PC-3 (cell line): Measurements from ENCODE around the gene SSR2. TPM values are rescaled to one million over a fixed set of nuclear protein-coding genes. Genes with fewer than 3 reads are reported as not detected.

Source experiments
- ATAC-seq: fragments of 200-7000 bp; cut with Tn5 transposase; 2 replicates; pipeline ENCODE4 v1.9.1; 2020; ENCODE audit warnings: mild to moderate bottlenecking, moderate library complexity
- BruUV-seq: library from RNA; stranded (reverse); fragments of 400-500 nt; replicated peaks from 2 replicates; lab custom pipeline; 2021; lab: Mats Ljungman, UMichigan
- CTCF ChIA-PET: fragments of 300-600 bp; sonication (Branson Sonifier 250); formaldehyde crosslinking; loops from one replicate; lab custom pipeline; 2022; ENCODE audit warnings: antibody characterized with exemption; lab: Charles Lee
- POLR2A ChIA-PET: fragments of 300-600 bp; sonication (Branson Sonifier 250); formaldehyde crosslinking; loops from one replicate; lab custom pipeline; 2022; ENCODE audit warnings: antibody characterized with exemption; ENCODE audit not compliant: unreplicated experiment; lab: Charles Lee
- DNase-seq: peaks from one replicate; pipeline ENCODE4 v3.0.0-alpha.2; 2015
- H2AFZ ChIP-seq: fragments of 300-600 bp; sonication (generic); 2 replicates; pipeline ENCODE4 v1.6.0; 2016; ENCODE audit warnings: antibody characterized with exemption, low read length
- H3F3A ChIP-seq: fragments of 300-600 bp; sonication (generic); one replicate; pipeline ENCODE4 v1.6.0; 2017; ENCODE audit warnings: antibody characterized with exemption, low read length, control low read depth, mild to moderate bottlenecking; ENCODE audit not compliant: unreplicated experiment
- H3K27ac ChIP-seq: fragments of 300-600 bp; sonication (generic); 2 replicates; pipeline ENCODE4 v1.5.1; 2016; ENCODE audit warnings: mild to moderate bottlenecking, low read length
- H3K27me3 ChIP-seq: fragments of 300-600 bp; sonication (generic); 2 replicates; pipeline ENCODE4 v1.6.1; 2016; ENCODE audit warnings: low read length, mixed read lengths
- H3K36me3 ChIP-seq: fragments of 300-600 bp; sonication (generic); 2 replicates; pipeline ENCODE4 v1.6.1; 2016; ENCODE audit warnings: low read depth, mixed run types, low read length, mixed read lengths
- H3K4me1 ChIP-seq: fragments of 300-600 bp; sonication (generic); 2 replicates; pipeline ENCODE4 v1.5.1; 2016; ENCODE audit warnings: low read length; ENCODE audit not compliant: insufficient read depth
- H3K4me2 ChIP-seq: fragments of 300-600 bp; sonication (generic); 2 replicates; pipeline ENCODE4 v1.6.0; 2016; ENCODE audit warnings: low read length
- H3K4me3 ChIP-seq: fragments of 300-600 bp; sonication (generic); 2 replicates; pipeline ENCODE4 v1.5.1; 2016; ENCODE audit warnings: mild to moderate bottlenecking, low read length, mixed read lengths
- H3K79me2 ChIP-seq: fragments of 300-600 bp; sonication (generic); 2 replicates; pipeline ENCODE4 v1.6.1; 2017; ENCODE audit warnings: low read length, mixed read lengths
- H3K9ac ChIP-seq: fragments of 300-600 bp; sonication (generic); 2 replicates; pipeline ENCODE4 v1.6.0; 2016; ENCODE audit warnings: mild to moderate bottlenecking, low read length
- H3K9me2 ChIP-seq: fragments of 300-600 bp; sonication (generic); replicated peaks from 2 replicates; pipeline ENCODE4 v1.6.1; 2016; ENCODE audit warnings: mixed run types, low read length, mixed read lengths
- H3K9me3 ChIP-seq: fragments of 300-600 bp; sonication (generic); 2 replicates; pipeline ENCODE4 v1.6.1; 2016; ENCODE audit warnings: low read length, mixed read lengths
- H4K20me1 ChIP-seq: fragments of 300-600 bp; sonication (generic); 2 replicates; pipeline ENCODE4 v1.6.1; 2016; ENCODE audit warnings: low read length, mixed read lengths
- EZH2 ChIP-seq: fragments of 300-600 bp; sonication (generic); IDR thresholded peaks from one replicate; pipeline ENCODE4 v1.6.1; 2017; ENCODE audit warnings: antibody characterized with exemption, mild to moderate bottlenecking, low read length; ENCODE audit not compliant: unreplicated experiment
- EZH2phosphoT487 ChIP-seq: fragments of 300-600 bp; sonication (generic); IDR thresholded peaks from 2 replicates; pipeline ENCODE4 v1.6.1; 2018; ENCODE audit warnings: mild to moderate bottlenecking, antibody characterized with exemption, low read length, borderline replicate concordance
- intact Hi-C: fragments of 100-400 bp; cut with micrococcal nuclease; formaldehyde crosslinking; loops from 2 replicates; pipeline ENCODE4 v1.9.0; 2023
- total RNA-seq: library from RNA; depleted of rRNA; stranded (reverse); fragments of >200 nt; gene quantifications from 2 replicates; pipeline ENCODE4 v1.2.3, GENCODE V29; 2014
- TF ChIP-seq, protein P1 (sequence below): fragments of 300-600 bp; sonication (generic); conservative IDR thresholded peaks from 2 replicates; pipeline ENCODE4 v1.5.1; 2017; ENCODE audit warnings: antibody characterized with exemption, low read depth, mild to moderate bottlenecking, low read length

SSR2 gene
- total RNA-seq, 1 experiment from 2014 or later = 293 TPM

DNA sequence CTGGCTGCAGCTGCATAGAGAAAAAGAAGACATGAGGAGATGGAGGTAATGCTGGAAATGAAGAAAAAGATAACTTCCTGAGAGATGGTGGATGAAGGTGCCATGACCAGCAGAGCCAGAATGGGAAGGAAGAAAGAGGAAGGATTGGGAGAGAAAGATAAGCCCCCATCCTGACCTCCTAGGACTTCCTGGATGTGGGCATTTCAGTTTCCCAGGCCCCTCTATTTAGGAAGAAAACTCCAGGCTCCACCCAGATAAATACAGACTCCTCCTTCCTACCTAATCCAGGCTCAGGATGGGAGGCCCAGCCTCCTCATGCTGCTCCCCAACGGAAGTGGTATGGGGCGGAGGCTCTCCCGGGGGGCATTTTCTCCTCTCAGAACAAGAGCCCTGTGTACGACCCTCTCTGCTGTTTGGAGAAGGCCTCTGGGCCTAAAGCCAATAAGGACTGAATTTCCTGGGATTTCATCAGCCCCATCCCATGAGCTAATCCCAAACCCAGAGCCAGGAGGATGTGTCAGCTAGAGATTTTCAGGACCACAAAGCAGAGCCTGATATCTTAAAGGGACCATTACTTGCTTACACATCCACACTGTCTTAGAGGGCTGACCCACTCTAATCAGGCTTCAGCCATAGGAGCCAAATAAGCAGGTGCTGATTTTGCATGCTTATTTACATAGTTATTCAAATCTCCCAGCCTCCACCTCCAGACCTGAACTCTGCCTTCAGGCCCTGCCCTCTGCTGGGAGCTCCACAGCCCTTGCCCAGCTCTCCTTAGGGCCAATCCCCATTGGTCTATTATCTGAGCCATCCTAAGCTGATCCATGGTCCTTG lies 37.3 kb downstream of the SSR2 start:
- Histone ChIP-seq H3K27ac (peak overlapping the region; percentile 61), H3K79me2 (peaks cover 10% of the 10 kb centered on the region), H3K9ac (peak overlapping the region; percentile 24), H3K4me2 (no peak overlapping the region), H3F3A (no peaks in the 10 kb centered on the region), H3K9me2 (no peaks in the 10 kb centered on the region), H4K20me1 (no peaks in the 10 kb centered on the region), H3K27me3 (no peaks in the 10 kb centered on the region), H2AFZ (no peak overlapping the region), H3K4me1 (peaks cover 29% of the 10 kb centered on the region), H3K9me3 (no peaks in the 10 kb centered on the region), H3K36me3 (no peaks in the 10 kb centered on the region), H3K4me3 (no peak overlapping the region)
- no peak for TF ChIP-seq EZH2phosphoT487
- TF ChIP-seq, protein P1, sequence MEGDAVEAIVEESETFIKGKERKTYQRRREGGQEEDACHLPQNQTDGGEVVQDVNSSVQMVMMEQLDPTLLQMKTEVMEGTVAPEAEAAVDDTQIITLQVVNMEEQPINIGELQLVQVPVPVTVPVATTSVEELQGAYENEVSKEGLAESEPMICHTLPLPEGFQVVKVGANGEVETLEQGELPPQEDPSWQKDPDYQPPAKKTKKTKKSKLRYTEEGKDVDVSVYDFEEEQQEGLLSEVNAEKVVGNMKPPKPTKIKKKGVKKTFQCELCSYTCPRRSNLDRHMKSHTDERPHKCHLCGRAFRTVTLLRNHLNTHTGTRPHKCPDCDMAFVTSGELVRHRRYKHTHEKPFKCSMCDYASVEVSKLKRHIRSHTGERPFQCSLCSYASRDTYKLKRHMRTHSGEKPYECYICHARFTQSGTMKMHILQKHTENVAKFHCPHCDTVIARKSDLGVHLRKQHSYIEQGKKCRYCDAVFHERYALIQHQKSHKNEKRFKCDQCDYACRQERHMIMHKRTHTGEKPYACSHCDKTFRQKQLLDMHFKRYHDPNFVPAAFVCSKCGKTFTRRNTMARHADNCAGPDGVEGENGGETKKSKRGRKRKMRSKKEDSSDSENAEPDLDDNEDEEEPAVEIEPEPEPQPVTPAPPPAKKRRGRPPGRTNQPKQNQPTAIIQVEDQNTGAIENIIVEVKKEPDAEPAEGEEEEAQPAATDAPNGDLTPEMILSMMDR = peak; percentile 31; the same call in 1 of the 2 replicates
- intact Hi-C loops = loop anchor here (1.0 kb wide), 1 partner anchor 21 kb away; no protein-coding TSS in a partner anchor
- ChIA-PET CTCF (interaction anchor here (0.5 to 1.5 kb wide), 4 partner anchors 45 to 170 kb away, joined by 3 to 6 read pairs (median 3); partner anchors contain the start of gene SEMA4A), POLR2A (interaction anchor here (0.6 to 1.3 kb wide), 3 partner anchors 45 to 91 kb away, joined by 4 to 8 read pairs (median 5); partner anchors contain the start of gene KHDC4)
- peak; percentile 72 for ATAC-seq
- DNase-seq = peak; percentile 70
- BruUV-seq = no TSS peak

DNA sequence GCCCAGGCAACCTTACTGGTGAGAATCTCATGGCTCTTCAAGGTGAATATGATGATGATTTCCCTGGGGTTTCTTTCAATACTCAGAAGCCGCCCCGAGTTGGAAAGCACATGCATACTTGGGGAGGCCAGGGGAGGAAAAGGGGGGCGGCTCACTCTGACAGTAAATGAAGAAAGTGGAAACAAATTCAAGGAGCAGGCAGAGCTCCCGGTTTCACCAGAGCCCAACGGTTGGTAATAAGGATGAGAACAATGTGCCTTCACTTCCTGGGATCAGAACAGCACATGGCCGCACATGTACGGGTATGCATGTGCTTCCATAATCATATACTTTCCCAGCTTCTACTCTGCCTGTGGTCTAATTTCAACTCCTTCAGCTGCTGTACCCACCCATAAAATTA lies 38.6 kb downstream of the SSR2 start:
- H3K9me3 ChIP-seq = no peaks in the 10 kb centered on the region
- peaks cover 24% of the 10 kb centered on the region for H3K79me2 ChIP-seq
- no TSS peak for BruUV-seq
- H3K4me2 ChIP-seq = no peak overlapping the region
- intact Hi-C loops = no loop called here
- H3K9ac ChIP-seq = no peak overlapping the region
- H3K4me3 ChIP-seq = no peak overlapping the region
- no peak overlapping the region for H3K27ac ChIP-seq
- no peaks in the 10 kb centered on the region for H3K9me2 ChIP-seq
- H3K4me1 ChIP-seq = peaks cover 32% of the 10 kb centered on the region
- no peaks in the 10 kb centered on the region for H3F3A ChIP-seq
- ChIA-PET POLR2A (interaction anchor here (0.7 kb wide), 1 partner anchor 101 kb away, joined by 4 read pairs; no protein-coding TSS in a partner anchor), CTCF (no interaction called here)
- no peaks in the 10 kb centered on the region for H4K20me1 ChIP-seq
- no peaks in the 10 kb centered on the region for H3K36me3 ChIP-seq
- TF ChIP-seq EZH2 (no peak), EZH2phosphoT487 (no peak)
- TF ChIP-seq, protein P1 = no peak
- no peaks in the 10 kb centered on the region for H3K27me3 ChIP-seq
- no peak overlapping the region for H2AFZ ChIP-seq
- DNase-seq = no peak
- ATAC-seq = no peak
